Astrocyte of the cerebellum (primary cell): ENCODE data around the gene TM4SF20.

Experiments used
- DNase-seq: peaks from one replicate; pipeline ENCODE4 v3.0.0-alpha.2; 2011; ENCODE audit warnings: low read depth
- H3K4me3 ChIP-seq: 2 replicates; pipeline ENCODE4 v1.5.1; 2011; ENCODE audit warnings: mild to moderate bottlenecking, low read depth, low read length, moderate library complexity
- in situ Hi-C: cut with HindIII; loops from 2 replicates; pipeline ENCODE4 v1.10.0; 2017; ENCODE audit warnings: low sequenced_read_pairs
- TF ChIP-seq, protein P1 (sequence below): IDR thresholded peaks from 2 replicates; pipeline ENCODE4 v1.5.1; 2012; ENCODE audit warnings: low read length, low read depth, moderate library complexity, mild to moderate bottlenecking; ENCODE audit errors: missing control alignments

Gene TM4SF20

DNA sequence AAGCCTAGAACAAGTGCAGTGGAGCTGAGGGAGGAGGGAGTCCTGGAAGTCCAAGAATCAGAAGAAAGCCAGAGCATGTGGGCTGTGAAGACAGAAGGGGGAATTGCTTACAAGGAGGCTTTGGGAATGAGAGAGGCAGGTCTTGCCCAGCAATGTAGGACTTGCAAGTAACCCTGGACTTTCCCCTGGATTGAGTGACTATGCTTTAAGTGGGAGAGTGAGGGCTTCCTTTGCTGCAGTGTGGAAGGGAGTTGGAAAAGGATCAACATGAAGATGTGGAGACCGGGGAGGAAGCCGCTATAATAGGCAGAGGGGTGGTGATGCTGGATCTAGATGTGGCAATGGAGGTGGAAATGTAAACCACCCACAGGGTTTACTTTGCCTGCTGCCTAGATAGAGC, 22.4 kb upstream of the TM4SF20 start:
- H3K4me3 ChIP-seq = no peak overlapping the region
- TF ChIP-seq, protein P1, sequence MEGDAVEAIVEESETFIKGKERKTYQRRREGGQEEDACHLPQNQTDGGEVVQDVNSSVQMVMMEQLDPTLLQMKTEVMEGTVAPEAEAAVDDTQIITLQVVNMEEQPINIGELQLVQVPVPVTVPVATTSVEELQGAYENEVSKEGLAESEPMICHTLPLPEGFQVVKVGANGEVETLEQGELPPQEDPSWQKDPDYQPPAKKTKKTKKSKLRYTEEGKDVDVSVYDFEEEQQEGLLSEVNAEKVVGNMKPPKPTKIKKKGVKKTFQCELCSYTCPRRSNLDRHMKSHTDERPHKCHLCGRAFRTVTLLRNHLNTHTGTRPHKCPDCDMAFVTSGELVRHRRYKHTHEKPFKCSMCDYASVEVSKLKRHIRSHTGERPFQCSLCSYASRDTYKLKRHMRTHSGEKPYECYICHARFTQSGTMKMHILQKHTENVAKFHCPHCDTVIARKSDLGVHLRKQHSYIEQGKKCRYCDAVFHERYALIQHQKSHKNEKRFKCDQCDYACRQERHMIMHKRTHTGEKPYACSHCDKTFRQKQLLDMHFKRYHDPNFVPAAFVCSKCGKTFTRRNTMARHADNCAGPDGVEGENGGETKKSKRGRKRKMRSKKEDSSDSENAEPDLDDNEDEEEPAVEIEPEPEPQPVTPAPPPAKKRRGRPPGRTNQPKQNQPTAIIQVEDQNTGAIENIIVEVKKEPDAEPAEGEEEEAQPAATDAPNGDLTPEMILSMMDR = no peak
- in situ Hi-C loops = no loop called here
- DNase-seq = no peak

DNA sequence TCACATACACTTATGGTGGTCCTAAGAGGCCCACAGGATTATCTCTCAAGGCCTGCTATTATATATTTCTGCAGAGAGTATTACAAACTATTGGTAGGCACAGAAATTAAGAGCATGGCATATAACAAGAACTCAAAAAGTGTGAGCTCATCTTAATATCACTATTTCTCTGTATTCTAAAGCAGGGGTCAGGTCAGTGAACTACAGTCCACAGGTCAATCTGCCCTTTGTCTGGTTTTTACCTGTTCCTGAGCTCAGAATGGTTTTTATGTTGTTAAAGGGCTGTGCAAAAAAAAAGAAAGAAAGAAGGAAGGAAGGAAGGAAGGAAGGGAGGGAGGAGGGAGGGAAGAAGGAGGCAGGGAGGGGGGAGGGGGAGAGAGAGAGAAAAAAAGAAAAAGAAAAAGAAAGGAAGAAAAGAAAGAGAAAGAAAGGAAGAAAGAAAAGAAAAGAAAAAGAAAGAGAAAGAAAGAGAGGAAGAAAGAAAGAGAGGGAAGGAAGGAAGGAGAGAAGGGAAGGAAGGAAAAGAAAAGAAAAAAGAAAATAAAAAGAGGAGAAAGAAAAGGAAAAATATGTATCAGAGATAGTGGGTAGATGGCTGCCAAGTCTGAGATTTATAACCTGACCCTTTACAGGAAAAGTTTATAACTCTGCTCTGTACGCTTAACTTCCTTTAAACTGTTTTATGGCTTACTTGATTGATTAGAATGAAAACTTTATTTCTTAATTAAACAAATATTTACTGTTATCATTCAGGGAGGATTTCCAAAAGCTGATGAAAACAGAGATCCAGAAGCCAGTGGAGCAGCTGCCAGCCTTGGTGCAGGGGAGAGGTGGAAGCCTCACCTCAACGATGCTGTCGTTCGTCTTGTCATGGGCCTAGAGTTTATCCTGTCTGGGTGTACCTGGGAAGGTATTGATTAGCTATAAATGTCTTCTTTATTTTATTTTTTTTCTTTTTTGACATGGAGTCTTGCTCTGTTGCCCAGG, 19.9 kb upstream of the TM4SF20 start:
- TF ChIP-seq, protein P1 = no peak
- no peak for DNase-seq
- in situ Hi-C loops = no loop called here

DNA sequence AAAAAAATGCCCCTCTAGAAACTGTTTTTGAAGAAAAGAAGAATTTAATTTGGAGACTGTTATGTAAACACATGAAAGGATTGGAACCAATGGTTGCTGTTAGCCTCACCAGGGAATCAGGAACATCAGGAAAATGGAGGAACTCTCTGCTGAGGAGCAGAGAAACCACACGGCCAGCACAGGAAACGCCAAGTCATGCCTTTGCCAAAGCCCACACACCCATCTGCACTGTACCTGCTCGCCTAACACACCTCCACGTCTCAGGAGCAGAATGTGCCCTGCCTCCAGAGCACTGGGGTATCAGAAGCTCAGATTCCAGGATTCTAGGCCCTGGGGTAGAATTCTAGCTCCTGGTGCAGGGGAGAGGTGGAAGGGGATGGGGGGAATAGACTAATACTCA, 18.5 kb upstream of the TM4SF20 start:
- no peak for DNase-seq
- H3K4me3 ChIP-seq = no peak overlapping the region
- TF ChIP-seq, protein P1 = no peak
- in situ Hi-C loops = no loop called here

More for the DNA sequence above, 19.9 kb upstream of the TM4SF20 start:
- no peak overlapping the region for H3K4me3 ChIP-seq

DNA sequence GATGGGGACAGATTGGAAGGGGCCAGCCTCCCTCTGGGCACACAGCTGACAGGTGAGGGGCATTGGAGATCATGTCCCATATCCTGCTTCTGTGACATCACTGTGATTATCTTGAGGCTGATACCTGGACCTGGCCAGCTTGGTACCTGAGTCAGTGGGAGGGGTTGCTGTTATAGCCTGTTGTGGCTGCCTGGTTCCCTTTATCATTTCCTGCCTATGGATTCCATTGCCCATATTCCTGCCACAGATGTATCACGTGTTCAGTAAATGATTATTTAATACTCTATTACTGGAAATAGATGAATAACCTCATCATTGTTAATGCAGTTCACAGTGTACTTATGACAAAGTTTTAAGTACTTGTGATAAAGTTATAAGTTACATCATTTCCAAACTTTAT, 16.4 kb upstream of the TM4SF20 start:
- H3K4me3 ChIP-seq = no peak overlapping the region
- no peak for DNase-seq
- TF ChIP-seq, protein P1 = no peak
- in situ Hi-C loops = no loop called here

DNA sequence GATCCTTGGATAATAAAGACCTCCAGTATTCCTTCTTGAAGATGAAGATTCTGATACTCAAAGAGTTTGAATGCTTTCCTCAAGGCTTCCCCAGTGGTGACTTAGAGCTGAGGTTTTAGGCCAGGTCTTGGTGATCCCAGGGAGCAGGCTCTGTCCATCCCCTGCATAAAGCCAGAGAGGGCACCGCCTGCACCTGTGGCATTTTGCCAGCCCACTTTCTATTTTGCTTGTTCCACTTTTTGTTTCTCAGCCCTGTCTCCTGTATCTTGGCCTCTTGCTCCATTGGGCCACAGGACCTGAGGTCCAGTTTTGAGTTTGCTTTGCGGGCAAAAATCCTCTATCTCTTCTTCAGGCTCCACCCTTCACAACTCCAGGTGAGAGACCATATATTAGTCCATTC, 15.3 kb upstream of the TM4SF20 start:
- in situ Hi-C loops = no loop called here
- DNase-seq = no peak

DNA sequence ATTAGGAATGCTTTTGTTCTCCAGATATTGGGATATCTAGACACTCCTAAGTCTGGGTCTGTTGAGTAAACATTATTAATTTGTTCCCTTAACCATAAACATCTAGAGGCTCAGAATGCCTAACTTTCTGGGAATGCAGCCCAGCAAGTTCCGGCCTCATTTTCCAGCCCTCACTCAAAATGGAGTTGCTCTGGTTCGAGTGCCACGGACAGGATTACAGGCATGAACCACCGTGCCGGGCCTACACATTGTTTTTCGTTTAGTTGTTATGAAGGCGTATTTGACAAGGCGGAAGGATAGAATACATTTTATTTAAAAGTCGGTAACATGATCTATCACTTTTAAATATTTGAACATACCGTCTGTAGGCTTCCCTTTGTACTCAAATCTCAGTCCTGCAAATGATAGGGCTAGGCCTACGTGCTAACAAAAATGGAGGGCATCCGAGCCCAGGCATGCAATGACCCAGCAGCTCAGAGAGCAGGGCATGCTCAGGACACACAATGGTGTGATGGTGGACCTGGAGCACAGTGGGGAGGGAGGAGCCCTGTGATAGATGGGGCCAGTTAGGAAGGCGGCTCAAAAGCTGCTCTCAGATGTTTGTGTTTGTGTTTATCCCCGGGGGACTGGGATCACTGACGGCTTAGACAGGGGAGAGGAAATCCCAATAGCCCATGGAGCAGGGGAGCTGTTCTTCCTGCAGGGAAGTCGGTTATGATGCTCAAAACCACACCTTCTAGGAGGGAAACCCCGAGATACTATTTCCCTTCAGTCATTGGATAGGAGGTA, 11.6 kb upstream of the TM4SF20 start:
- in situ Hi-C loops = no loop called here
- DNase-seq = no peak
- TF ChIP-seq, protein P1 = no peak
- no peak overlapping the region for H3K4me3 ChIP-seq

More for the DNA sequence above, 15.3 kb upstream of the TM4SF20 start:
- H3K4me3 ChIP-seq = no peak overlapping the region
- TF ChIP-seq, protein P1 = no peak
